Common myeloid progenitor, CD34-positive (primary cell): ENCODE data around the gene MNDA.

Experiments
- CTCF ChIA-PET: fragments of 350-600 bp; sonication (Branson Sonifier 250); formaldehyde crosslinking; loops from one replicate; lab custom pipeline; 2021; ENCODE audit warnings: antibody characterized with exemption; lab: Charles Lee
- POLR2A ChIA-PET: fragments of 350-600 bp; sonication (Branson Sonifier 250); formaldehyde crosslinking; loops from one replicate; lab custom pipeline; 2021; ENCODE audit warnings: antibody characterized with exemption; lab: Charles Lee
- DNase-seq, 3 donors: peaks; one replicate each; pipeline versions ENCODE4 v3.0.0 to v3.0.0-alpha.2; 2013
- H3K27ac ChIP-seq, 2 experiments: 1 replicate in 1 of 2; 2 replicates in 1 of 2; pipeline ENCODE4 v1.7.0; 2013; ENCODE audit warnings: inconsistent platforms in 2 of 2, low read length in 2 of 2, mild to moderate bottlenecking in 2 of 2, low read depth in 1 of 2, moderate library complexity in 1 of 2; ENCODE audit not compliant: severe bottlenecking in 2 of 2, insufficient read depth in 1 of 2, poor library complexity in 1 of 2
- H3K27me3 ChIP-seq, 5 experiments: replicated peaks in 2 of 5; 1 replicate in 3 of 5; 2 replicates in 2 of 5; pipeline versions ENCODE4 v1.6.1 to v1.7.0; 2013; ENCODE audit warnings: low read length in 4 of 5, mild to moderate bottlenecking in 2 of 5, moderate library complexity in 2 of 5, inconsistent platforms in 1 of 5; ENCODE audit not compliant: insufficient read depth in 5 of 5, control insufficient read depth in 4 of 5
- H3K36me3 ChIP-seq, 4 experiments: 1 replicate in 2 of 4; 2 replicates in 2 of 4; pipeline versions ENCODE4 v1.6.1 to v1.7.0; 2013; ENCODE audit warnings: low read length in 3 of 4, control low read depth in 1 of 4, mild to moderate bottlenecking in 1 of 4; ENCODE audit not compliant: control insufficient read depth in 4 of 4, insufficient read depth in 4 of 4
- H3K4me1 ChIP-seq, 4 experiments: 1 replicate in 3 of 4; 2 replicates in 1 of 4; pipeline versions ENCODE4 v1.6.1 to v1.7.1; 2013; ENCODE audit warnings: low read length in 3 of 4, mild to moderate bottlenecking in 3 of 4, control low read depth in 1 of 4, inconsistent platforms in 1 of 4, moderate library complexity in 1 of 4; ENCODE audit not compliant: control insufficient read depth in 4 of 4, insufficient read depth in 4 of 4; ENCODE audit errors: control extremely low read depth in 1 of 4
- H3K4me3 ChIP-seq, 7 experiments: 1 replicate in 4 of 7; 2 replicates in 3 of 7; pipeline versions ENCODE4 v1.5.1 to v1.7.0; 2013; ENCODE audit warnings: mild to moderate bottlenecking in 7 of 7, low read length in 6 of 7, moderate library complexity in 6 of 7, inconsistent platforms in 2 of 7, low read depth in 2 of 7, control low read depth in 1 of 7; ENCODE audit not compliant: insufficient read depth in 4 of 7, control insufficient read depth in 1 of 7; ENCODE audit errors: extremely low read depth in 1 of 7
- H3K9me3 ChIP-seq, 5 experiments: 1 replicate in 4 of 5; 2 replicates in 1 of 5; pipeline versions ENCODE4 v1.6.1 to v1.7.1; 2013; ENCODE audit warnings: low read length in 4 of 5, mild to moderate bottlenecking in 2 of 5, inconsistent platforms in 1 of 5, low read depth in 1 of 5, moderate library complexity in 1 of 5; ENCODE audit not compliant: control insufficient read depth in 4 of 5, insufficient read depth in 2 of 5; ENCODE audit errors: control extremely low read depth in 1 of 5
- WGBS: methylation state at CpG from one replicate; pipeline ENCODE4 v1.1.5; 2013; ENCODE audit not compliant: insufficient coverage; 5-methylcytosine and 5-hydroxymethylcytosine counted together

The MNDA gene

GRCh38 chr1:158814970-158815369 lies 16.2 kb upstream of the MNDA start:
- ChIA-PET CTCF (no interaction called here), POLR2A (no interaction called here)
- DNase-seq = no peak
- H3K9me3 ChIP-seq = no peaks in the 10 kb centered on the region
- H3K4me3 ChIP-seq = no peak overlapping the region
- H3K27me3 ChIP-seq = no peaks in the 10 kb centered on the region
- peaks cover 24 to 27% (median 25%) of the 10 kb centered on the region in 4 experiments for H3K4me1 ChIP-seq
- whole genome bisulfite sequencing = no CpG with 5 or more reads among the region's 1 CpG
- no peaks in the 10 kb centered on the region for H3K36me3 ChIP-seq
- no peak overlapping the region for H3K27ac ChIP-seq

GRCh38 chr1:158818560-158818959 lies 12.6 kb upstream of the MNDA start:
- Histone ChIP-seq H3K9me3 (no peaks in the 10 kb centered on the region), H3K36me3 (no peaks in the 10 kb centered on the region), H3K27ac (peak overlapping the region in 1 of 2 experiments; percentile 76), H3K27me3 (no peaks in the 10 kb centered on the region), H3K4me3 (peak overlapping the region in 3 of 7 experiments; percentile 7 to 21 (median 11)), H3K4me1 (peaks cover 20 to 22% (median 22%) of the 10 kb centered on the region in 4 experiments)
- peak in 2 of 3 donors; percentile 49 to 77 for DNase-seq
- ChIA-PET CTCF (interaction anchor here (0.8 to 1.9 kb wide), 2 partner anchors 9 to 18 kb away, joined by 3 to 8 read pairs; no protein-coding TSS in a partner anchor), POLR2A (interaction anchor here (0.6 kb wide), 1 partner anchor 15 kb away, joined by 3 read pairs; no protein-coding TSS in a partner anchor)
- WGBS = 33% methylated on average over 1 of the region's 1 CpG

- H3K4me3 ChIP-seq = no peak overlapping the region
- H3K4me1 ChIP-seq = peaks cover 20 to 22% (median 21%) of the 10 kb centered on the region in 4 experiments
- H3K9me3 ChIP-seq = no peaks in the 10 kb centered on the region
- no peaks in the 10 kb centered on the region for H3K27me3 ChIP-seq
- ChIA-PET POLR2A (interaction anchor here (0.6 kb wide), 1 partner anchor 15 kb away, joined by 3 read pairs; no protein-coding TSS in a partner anchor), CTCF (interaction anchor here (0.5 to 1.9 kb wide), 3 partner anchors 9 to 154 kb away, joined by 3 to 8 read pairs (median 3); no protein-coding TSS in a partner anchor)
- WGBS = no CpG with 5 or more reads among the region's 1 CpG
- peak overlapping the region; percentile 27 to 76 for H3K27ac ChIP-seq
- peak in 2 of 3 donors; percentile 47 to 63 for DNase-seq
- no peaks in the 10 kb centered on the region for H3K36me3 ChIP-seq
Observed at GRCh38 chr1:158818975-158819431, 12.1 kb upstream of the MNDA start.

GRCh38 chr1:158819461-158820443 lies 11.4 kb upstream of the MNDA start:
- H3K27me3 ChIP-seq = no peaks in the 10 kb centered on the region
- H3K4me3 ChIP-seq = no peak overlapping the region
- H3K9me3 ChIP-seq = no peaks in the 10 kb centered on the region
- ChIA-PET POLR2A (no interaction called here), CTCF (interaction anchor here (0.5 to 1.9 kb wide), 3 partner anchors 10 to 154 kb away, joined by 3 to 8 read pairs (median 3); no protein-coding TSS in a partner anchor)
- H3K4me1 ChIP-seq = peaks cover 20 to 22% (median 21%) of the 10 kb centered on the region in 4 experiments
- H3K36me3 ChIP-seq = no peaks in the 10 kb centered on the region
- peak; percentile 61 to 95 (median 88) for DNase-seq
- H3K27ac ChIP-seq = peak overlapping the region; percentile 27 to 76
- 94% methylated on average over 3 of the region's 7 CpGs for WGBS

- no peak overlapping the region for H3K4me3 ChIP-seq
- ChIA-PET CTCF (no interaction called here), POLR2A (no interaction called here)
- H3K27ac ChIP-seq = no peak overlapping the region
- no peaks in the 10 kb centered on the region for H3K9me3 ChIP-seq
- H3K4me1 ChIP-seq = peaks cover 20 to 22% (median 21%) of the 10 kb centered on the region in 4 experiments
- DNase-seq = no peak
- H3K27me3 ChIP-seq = no peaks in the 10 kb centered on the region
- H3K36me3 ChIP-seq = no peaks in the 10 kb centered on the region
- WGBS = no CpG with 5 or more reads among the region's 1 CpG
Observed at GRCh38 chr1:158821723-158822122, 9.4 kb upstream of the MNDA start.

- Histone ChIP-seq H3K27me3 (no peaks in the 10 kb centered on the region), H3K36me3 (no peaks in the 10 kb centered on the region), H3K4me3 (peak overlapping the region in 1 of 7 experiments; percentile 74), H3K9me3 (peaks cover 0 to 13% (median 7%) of the 10 kb centered on the region in 5 experiments), H3K4me1 (peaks cover 0 to 7% (median 0%) of the 10 kb centered on the region in 4 experiments), H3K27ac (no peak overlapping the region)
- DNase-seq = no peak
- POLR2A ChIA-PET = no interaction called here
- 100% methylated on average over 2 of the region's 2 CpGs for WGBS
- CTCF ChIA-PET = no interaction called here
Observed at GRCh38 chr1:158830074-158830677, 975 bp upstream of the MNDA start.
